GM23248 (cell line): ENCODE data around the gene PSD4. TPM values are rescaled to one million over a fixed set of nuclear protein-coding genes. Genes with fewer than 3 reads are reported as not detected.
A peak's percentile ranks its signal among the peaks of the same experiment; 100 is the strongest.

Experiments
- DNase-seq: peaks from one replicate; pipeline ENCODE4 v3.0.0-alpha.2; 2015
- H2AFZ ChIP-seq: fragments of 200-600 bp; sonication (generic); 2 replicates; pipeline ENCODE4 v1.6.1; 2016; ENCODE audit warnings: antibody characterized with exemption
- H3F3A ChIP-seq: fragments of 200-600 bp; sonication (generic); 2 replicates; pipeline ENCODE4 v1.6.1; 2016; ENCODE audit warnings: mild to moderate bottlenecking, antibody characterized with exemption, mixed run types; ENCODE audit not compliant: insufficient read depth
- H3K27ac ChIP-seq: fragments of 200-600 bp; sonication (generic); 2 replicates; pipeline ENCODE4 v1.5.1; 2016; ENCODE audit warnings: mild to moderate bottlenecking
- H3K27me3 ChIP-seq: fragments of 200-600 bp; sonication (generic); replicated peaks from 2 replicates; pipeline ENCODE4 v1.6.1; 2016; ENCODE audit warnings: mild to moderate bottlenecking; ENCODE audit not compliant: insufficient read depth
- H3K36me3 ChIP-seq: fragments of 200-600 bp; sonication (generic); 2 replicates; pipeline ENCODE4 v1.6.1; 2016; ENCODE audit warnings: low read depth, mild to moderate bottlenecking
- H3K4me1 ChIP-seq: fragments of 200-600 bp; sonication (generic); 2 replicates; pipeline ENCODE4 v1.6.1; 2016; ENCODE audit warnings: mild to moderate bottlenecking; ENCODE audit not compliant: insufficient read depth
- H3K4me2 ChIP-seq: fragments of 200-600 bp; sonication (generic); one replicate; pipeline ENCODE4 v1.6.1; 2016; ENCODE audit warnings: mild to moderate bottlenecking; ENCODE audit not compliant: unreplicated experiment
- H3K4me3 ChIP-seq: fragments of 200-600 bp; sonication (generic); 2 replicates; pipeline ENCODE4 v1.5.1; 2016; ENCODE audit warnings: mild to moderate bottlenecking
- H3K79me2 ChIP-seq: fragments of 200-600 bp; sonication (generic); 2 replicates; pipeline ENCODE4 v1.6.1; 2016; ENCODE audit warnings: mild to moderate bottlenecking; ENCODE audit not compliant: insufficient read depth
- H3K9ac ChIP-seq: fragments of 200-600 bp; sonication (generic); 2 replicates; pipeline ENCODE4 v1.6.1; 2016; ENCODE audit warnings: mild to moderate bottlenecking
- H3K9me2 ChIP-seq: fragments of 200-600 bp; sonication (generic); 2 replicates; pipeline ENCODE4 v1.6.1; 2016; ENCODE audit warnings: mixed run types, mild to moderate bottlenecking, moderate library complexity; ENCODE audit not compliant: insufficient read depth
- H3K9me3 ChIP-seq: fragments of 200-600 bp; sonication (generic); one replicate; pipeline ENCODE4 v1.6.1; 2017; ENCODE audit warnings: low read depth
- H4K20me1 ChIP-seq: fragments of 200-600 bp; sonication (generic); 2 replicates; pipeline ENCODE4 v1.6.0; 2016; ENCODE audit not compliant: insufficient read depth
- EZH2 ChIP-seq: fragments of 200-600 bp; sonication (generic); IDR thresholded peaks from 2 replicates; pipeline ENCODE4 v1.6.1; 2018; ENCODE audit warnings: antibody characterized with exemption, mild to moderate bottlenecking; ENCODE audit not compliant: insufficient read depth, poor library complexity, severe bottlenecking
- EZH2phosphoT487 ChIP-seq: fragments of 200-600 bp; sonication (generic); IDR thresholded peaks from 2 replicates; pipeline ENCODE4 v1.6.1; 2018; ENCODE audit warnings: antibody characterized with exemption, moderate library complexity, mild to moderate bottlenecking, low read depth; ENCODE audit not compliant: insufficient read depth
- WGBS, 2 experiments: methylation state at CpG; one replicate each; pipeline ENCODE4 v1.1.6; 2015 to 2017; ENCODE audit warnings: low lambda C conversion rate in 2 of 2, low coverage in 1 of 2; ENCODE audit errors: missing lambda C conversion rate in 2 of 2; 5-methylcytosine and 5-hydroxymethylcytosine counted together
- in situ Hi-C: fragments of 300-500 bp; cut with MboI; formaldehyde crosslinking; loops from 2 replicates; pipeline ENCODE4 v1.15.0; 2020
- polyA plus RNA-seq: library from polyadenylated mRNA; unstranded; fragments of >200 nt; fragmentation: Nextera tagmentation; extraction: Ambion mirVana; gene quantifications from 2 replicates; pipeline ENCODE4 v1.2.1, GENCODE V29; 2016
- total RNA-seq: library from RNA; depleted of rRNA; stranded (reverse); fragments of >200 nt; shearing (Covaris generic); gene quantifications from 2 replicates; pipeline ENCODE4 v1.2.3, GENCODE V29; 2014

PSD4 gene
- total and polyA plus RNA-seq, 2 experiments from 2014 or later: 1.1 to 6.1 TPM

DNA sequence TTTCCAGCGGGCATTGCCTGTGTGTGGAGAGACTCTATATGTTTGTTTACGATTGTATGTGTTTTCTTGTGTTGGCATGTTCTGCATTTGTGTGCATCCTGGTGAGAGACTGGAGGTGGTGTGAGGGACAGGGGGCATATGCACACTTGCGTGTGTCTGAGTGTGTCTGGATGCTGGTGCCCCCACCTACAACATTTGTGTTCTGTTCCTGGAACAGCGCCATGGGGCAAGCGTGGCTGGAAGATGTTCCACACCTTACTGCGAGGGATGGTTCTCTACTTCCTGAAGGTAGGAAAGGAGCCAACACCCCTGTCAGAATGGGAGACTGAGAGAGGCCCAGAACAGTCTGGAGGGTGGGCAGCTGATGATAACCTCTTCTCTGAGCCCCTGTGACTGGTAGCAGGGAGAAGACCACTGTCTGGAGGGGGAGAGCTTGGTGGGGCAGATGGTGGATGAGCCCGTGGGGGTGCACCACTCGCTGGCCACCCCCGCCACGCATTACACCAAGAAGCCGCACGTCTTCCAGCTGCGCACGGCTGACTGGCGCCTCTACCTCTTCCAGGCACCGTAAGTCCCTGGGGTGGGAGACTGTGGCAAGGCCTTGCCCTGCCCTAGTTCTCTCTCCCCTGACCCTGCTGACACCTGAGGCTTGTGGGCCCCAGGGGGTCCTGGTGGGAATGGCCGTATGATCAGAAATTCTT, 23.7 kb downstream of the PSD4 start:
- in situ Hi-C loops: no loop called here
- Histone ChIP-seq H3K27ac (no peak overlapping the region), H3F3A (no peaks in the 10 kb centered on the region), H3K9ac (no peak overlapping the region), H3K4me2 (no peak overlapping the region), H3K36me3 (no peaks in the 10 kb centered on the region), H4K20me1 (no peaks in the 10 kb centered on the region), H3K9me3 (no peaks in the 10 kb centered on the region), H3K79me2 (no peaks in the 10 kb centered on the region), H3K27me3 (no peaks in the 10 kb centered on the region), H3K9me2 (no peaks in the 10 kb centered on the region), H3K4me3 (no peak overlapping the region), H2AFZ (no peak overlapping the region), H3K4me1 (no peaks in the 10 kb centered on the region)
- DNase-seq: no peak
- WGBS, 2 experiments: 92 to 95% methylated on average over 16 to 17 of the region's 17 CpGs
- no peak for TF ChIP-seq EZH2
- TF ChIP-seq EZH2phosphoT487: no peak

DNA sequence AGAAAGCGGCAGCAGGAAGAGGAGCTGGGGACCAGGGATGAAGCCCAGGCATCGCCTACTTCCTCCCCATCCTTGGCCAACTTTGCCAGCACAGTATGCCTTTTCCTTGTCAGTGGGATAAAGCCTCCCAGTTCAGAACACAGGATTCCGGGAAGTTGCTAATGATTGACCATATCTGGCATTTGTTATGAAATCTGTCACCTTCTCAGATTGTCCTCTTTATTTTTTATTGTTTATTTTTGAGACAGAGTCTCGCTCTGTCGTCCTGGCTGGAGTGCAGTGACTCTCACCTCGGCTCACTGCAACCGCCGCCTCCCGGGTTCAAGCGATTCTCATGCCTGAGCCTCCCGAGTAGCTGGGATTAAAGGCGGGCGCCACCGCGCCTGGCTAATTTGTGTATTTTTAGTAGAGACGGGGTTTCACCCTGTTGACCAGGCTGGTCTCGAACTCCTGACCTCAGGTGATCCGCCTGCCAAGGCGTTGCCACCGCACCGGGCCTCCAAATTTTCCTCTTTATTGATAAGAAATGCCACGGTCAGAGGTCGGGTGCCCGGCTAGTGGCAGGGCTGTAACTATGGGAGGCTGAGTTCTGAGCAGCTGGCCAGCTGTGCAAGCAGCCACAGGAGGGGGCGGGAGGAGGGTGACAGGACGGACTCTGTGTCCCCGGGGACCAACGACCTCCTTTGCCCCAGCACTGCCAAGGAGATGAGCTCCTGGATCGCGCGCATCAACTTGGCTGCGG, 24.4 kb downstream of the PSD4 start:
- no peaks in the 10 kb centered on the region for H3K79me2 ChIP-seq
- no peaks in the 10 kb centered on the region for H3K9me3 ChIP-seq
- H3K9me2 ChIP-seq: no peaks in the 10 kb centered on the region
- TF ChIP-seq EZH2phosphoT487 (no peak), EZH2 (no peak)
- H3K27ac ChIP-seq: no peak overlapping the region
- peaks cover 6% of the 10 kb centered on the region for H3K4me1 ChIP-seq
- in situ Hi-C loops: no loop called here
- peaks cover 6% of the 10 kb centered on the region for H3F3A ChIP-seq
- DNase-seq: no peak
- H3K4me2 ChIP-seq: peak overlapping the region; percentile 74
- peak overlapping the region; percentile 64 for H3K9ac ChIP-seq
- peak overlapping the region; percentile 83 for H2AFZ ChIP-seq
- no peaks in the 10 kb centered on the region for H3K27me3 ChIP-seq
- 59 to 71% methylated on average over 27 to 32 of the region's 32 CpGs for WGBS, 2 experiments
- peak overlapping the region; percentile 73 for H3K4me3 ChIP-seq
- H4K20me1 ChIP-seq: no peaks in the 10 kb centered on the region
- no peaks in the 10 kb centered on the region for H3K36me3 ChIP-seq

DNA sequence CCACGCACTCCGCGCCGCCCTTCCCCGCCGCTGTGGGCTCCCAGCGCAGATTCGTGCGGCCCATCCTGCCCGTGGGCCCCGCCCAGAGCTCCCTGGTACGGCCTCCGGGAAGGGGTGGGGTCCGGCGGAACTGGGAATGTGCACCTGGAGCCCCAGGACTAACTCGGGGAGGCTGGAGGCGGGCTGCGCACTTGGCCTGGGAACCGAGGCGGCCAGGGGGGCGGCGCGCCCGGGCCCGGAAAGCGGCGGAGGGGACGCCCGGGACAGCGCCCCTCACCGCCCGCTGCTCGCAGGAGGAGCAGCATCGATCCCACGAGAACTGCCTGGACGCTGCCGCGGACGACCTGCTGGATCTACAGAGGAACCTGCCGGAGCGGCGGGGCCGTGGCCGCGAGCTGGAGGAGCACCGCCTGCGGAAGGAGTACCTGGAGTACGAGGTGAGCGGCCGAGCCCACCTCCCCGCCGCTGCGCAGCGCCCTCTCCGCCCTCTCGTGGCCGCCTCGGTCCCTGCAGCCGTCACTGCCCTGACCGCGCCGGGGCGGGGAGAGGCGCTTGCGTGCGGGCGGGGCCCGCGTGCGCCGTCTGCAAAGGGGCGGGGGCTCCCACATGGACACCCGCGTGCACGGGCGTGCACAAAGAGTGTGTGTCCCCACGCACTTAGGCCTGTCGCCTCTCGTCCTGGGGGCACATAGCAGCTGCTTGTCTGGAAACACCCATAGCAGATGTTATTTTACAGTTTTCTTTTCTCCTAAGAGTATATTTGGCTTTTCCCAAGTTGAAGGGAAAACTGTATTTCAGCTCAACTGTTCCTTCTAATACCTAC, 25.2 kb downstream of the PSD4 start:
- H3F3A ChIP-seq: peaks cover 13% of the 10 kb centered on the region
- H3K4me1 ChIP-seq: peaks cover 11% of the 10 kb centered on the region
- H3K4me3 ChIP-seq: peak overlapping the region; percentile 73
- in situ Hi-C loops: no loop called here
- 2% methylated on average over 51 to 66 of the region's 79 CpGs for WGBS, 2 experiments
- TF ChIP-seq EZH2 (no peak), EZH2phosphoT487 (no peak)
- H3K9ac ChIP-seq: peak overlapping the region; percentile 64
- H3K27me3 ChIP-seq: no peaks in the 10 kb centered on the region
- H2AFZ ChIP-seq: peak overlapping the region; percentile 83
- H3K27ac ChIP-seq: no peak overlapping the region
- H3K36me3 ChIP-seq: no peaks in the 10 kb centered on the region
- no peaks in the 10 kb centered on the region for H3K9me3 ChIP-seq
- no peaks in the 10 kb centered on the region for H3K9me2 ChIP-seq
- no peaks in the 10 kb centered on the region for H4K20me1 ChIP-seq
- DNase-seq: peak; percentile 91
- H3K4me2 ChIP-seq: peak overlapping the region; percentile 74
- no peaks in the 10 kb centered on the region for H3K79me2 ChIP-seq

DNA sequence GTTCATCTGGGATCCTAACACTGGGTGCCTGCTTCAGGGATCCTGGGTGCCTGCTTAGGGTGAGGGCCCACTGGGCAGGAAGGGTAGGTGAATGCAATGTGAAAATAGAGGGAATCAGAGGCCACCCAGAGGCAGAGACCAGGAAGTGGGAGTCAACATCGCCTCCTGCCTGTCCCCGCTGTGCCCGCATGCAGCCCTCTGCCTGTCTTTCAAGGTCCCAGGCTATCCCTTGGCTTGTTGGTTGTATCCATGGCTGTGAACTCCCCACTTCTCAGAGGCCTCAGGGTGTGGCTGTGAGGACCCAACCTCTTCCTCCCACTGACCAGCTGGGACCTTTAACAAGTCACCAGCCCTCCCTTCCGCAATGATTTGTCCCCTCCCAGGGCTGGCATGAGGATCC, 26.5 kb downstream of the PSD4 start:
- H3F3A ChIP-seq: peaks cover 13% of the 10 kb centered on the region
- TF ChIP-seq EZH2phosphoT487 (no peak), EZH2 (no peak)
- H3K27ac ChIP-seq: no peak overlapping the region
- no peaks in the 10 kb centered on the region for H3K9me3 ChIP-seq
- H3K27me3 ChIP-seq: no peaks in the 10 kb centered on the region
- no peak for DNase-seq
- in situ Hi-C loops: loop anchor here (10.0 kb wide), 1 partner anchor 175 kb away; no protein-coding TSS in a partner anchor
- H3K9me2 ChIP-seq: no peaks in the 10 kb centered on the region
- no peak overlapping the region for H3K4me2 ChIP-seq
- H3K9ac ChIP-seq: no peak overlapping the region
- H4K20me1 ChIP-seq: no peaks in the 10 kb centered on the region
- H3K79me2 ChIP-seq: no peaks in the 10 kb centered on the region
- WGBS, 2 experiments: 85 to 90% methylated on average over 4 of the region's 4 CpGs
- no peak overlapping the region for H3K4me3 ChIP-seq
- H2AFZ ChIP-seq: no peak overlapping the region
- H3K36me3 ChIP-seq: no peaks in the 10 kb centered on the region
- peaks cover 11% of the 10 kb centered on the region for H3K4me1 ChIP-seq
